Neural progenitor cell (in vitro differentiated cells): ENCODE data around the gene C12orf42. TPM values are rescaled to one million over a fixed set of nuclear protein-coding genes. Genes with fewer than 3 reads are reported as not detected.

Source experiments
- DNase-seq: peaks from one replicate; pipeline ENCODE4 v3.0.0-alpha.2; 2016; ENCODE audit warnings: low spot score
- H2AFZ ChIP-seq: fragments of 200-600 bp; sonication (generic); replicated peaks from 2 replicates; pipeline ENCODE4 v1.6.1; 2016; ENCODE audit warnings: antibody characterized with exemption
- H3F3A ChIP-seq: fragments of 200-600 bp; sonication (generic); 2 replicates; pipeline ENCODE4 v1.6.1; 2016; ENCODE audit warnings: antibody characterized with exemption, low read depth
- H3K27ac ChIP-seq: fragments of 200-600 bp; sonication (generic); 2 replicates; pipeline ENCODE4 v1.5.1; 2016; ENCODE audit warnings: mild to moderate bottlenecking
- H3K27me3 ChIP-seq: fragments of 200-600 bp; sonication (generic); 2 replicates; pipeline ENCODE4 v1.6.1; 2016; ENCODE audit warnings: mild to moderate bottlenecking, moderate library complexity
- H3K36me3 ChIP-seq: fragments of 200-600 bp; sonication (generic); 2 replicates; pipeline ENCODE4 v1.5.1; 2016
- H3K4me1 ChIP-seq: fragments of 200-600 bp; sonication (generic); 2 replicates; pipeline ENCODE4 v1.6.1; 2016; ENCODE audit warnings: mixed run types
- H3K4me2 ChIP-seq: fragments of 200-600 bp; sonication (generic); 2 replicates; pipeline ENCODE4 v1.6.1; 2016
- H3K4me3 ChIP-seq: fragments of 200-600 bp; sonication (generic); 2 replicates; pipeline ENCODE4 v1.5.1; 2016
- H3K79me2 ChIP-seq: fragments of 200-600 bp; sonication (generic); 2 replicates; pipeline ENCODE4 v1.6.1; 2016; ENCODE audit warnings: low read depth
- H3K9ac ChIP-seq: fragments of 200-600 bp; sonication (generic); 2 replicates; pipeline ENCODE4 v1.6.1; 2016
- H3K9me3 ChIP-seq: fragments of 200-600 bp; sonication (generic); 2 replicates; pipeline ENCODE4 v1.5.1; 2016; ENCODE audit warnings: low read depth
- H4K20me1 ChIP-seq: fragments of 200-600 bp; sonication (generic); 2 replicates; pipeline ENCODE4 v1.6.1; 2016; ENCODE audit warnings: low read depth
- H3K27ac Mint-ChIP-seq: 3 replicates; pipeline ENCODE4 v1.8.0; 2021; ENCODE audit warnings: mixed read lengths
- H3K27me3 Mint-ChIP-seq: 2 replicates; pipeline ENCODE4 v1.8.0; 2022; ENCODE audit warnings: low read depth, mild to moderate bottlenecking, inconsistent platforms, moderate library complexity, mixed read lengths; ENCODE audit not compliant: insufficient read depth
- H3K36me3 Mint-ChIP-seq: 3 replicates; pipeline ENCODE4 v1.8.0; 2021; ENCODE audit warnings: mixed read lengths
- H3K4me1 Mint-ChIP-seq: 3 replicates; pipeline ENCODE4 v1.8.0; 2021; ENCODE audit warnings: mixed read lengths
- H3K4me3 Mint-ChIP-seq: 3 replicates; pipeline ENCODE4 v1.8.0; 2021; ENCODE audit warnings: mild to moderate bottlenecking, moderate library complexity, mixed read lengths
- H3K9me3 Mint-ChIP-seq: 3 replicates; pipeline ENCODE4 v1.8.0; 2020; ENCODE audit warnings: mixed read lengths
- EZH2 ChIP-seq: fragments of 200-600 bp; sonication (generic); IDR thresholded peaks from 2 replicates; pipeline ENCODE4 v1.6.1; 2017; ENCODE audit warnings: antibody characterized with exemption, mild to moderate bottlenecking, moderate library complexity
- EZH2phosphoT487 ChIP-seq: fragments of 200-600 bp; sonication (generic); IDR thresholded peaks from 2 replicates; pipeline ENCODE4 v1.6.1; 2017; ENCODE audit warnings: antibody characterized with exemption
- total RNA-seq: library from RNA; depleted of rRNA; stranded (reverse); fragments of >200 nt; gene quantifications from 2 replicates; pipeline ENCODE4 v1.2.3, GENCODE V29; 2015; ENCODE audit warnings: low replicate concordance
- TF ChIP-seq, protein P1 (sequence below): fragments of 200-600 bp; sonication (generic); IDR thresholded peaks from 2 replicates; pipeline ENCODE4 v1.5.1; 2017; ENCODE audit warnings: antibody characterized with exemption, mild to moderate bottlenecking

The C12orf42 gene
- total RNA-seq, 1 donor from 2014 or later, result 1.1 TPM

DNA sequence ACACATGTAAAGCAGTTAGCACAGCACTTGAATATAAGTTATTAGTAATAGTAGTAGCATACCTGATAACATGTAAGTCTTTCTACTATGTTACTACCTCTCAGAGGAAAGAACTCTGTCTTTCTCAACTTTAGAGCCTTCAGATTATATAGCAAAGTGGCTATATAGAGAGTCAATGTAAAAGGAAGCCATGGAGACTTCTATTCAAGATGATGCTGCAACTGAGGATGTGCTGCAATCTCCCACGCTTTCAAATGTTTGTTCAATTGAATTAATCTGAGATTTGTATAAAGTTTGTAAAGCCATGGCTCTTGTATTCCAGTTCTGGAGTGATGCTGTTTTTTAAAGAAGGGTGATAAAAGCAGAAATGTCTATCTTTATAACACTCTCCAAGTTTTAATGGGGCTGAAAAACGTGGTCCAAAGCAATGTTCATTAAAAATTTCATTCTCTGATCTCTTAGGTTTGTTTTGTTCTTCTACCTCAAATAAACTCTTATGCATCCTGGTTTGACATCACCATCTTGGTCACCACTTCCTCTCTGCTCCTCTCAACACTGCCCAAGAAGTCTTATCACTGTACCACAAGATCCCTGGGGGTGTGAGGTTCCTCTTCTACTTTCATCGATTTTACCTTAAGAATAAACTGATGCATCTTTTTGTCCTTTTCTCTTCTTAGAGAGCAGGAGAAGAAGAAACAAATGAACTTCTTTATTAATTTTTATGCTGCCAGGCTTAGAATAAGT is 40.6 kb downstream of the C12orf42 start:
- TF ChIP-seq EZH2, result no peak
- no peak for TF ChIP-seq EZH2phosphoT487
- TF ChIP-seq, protein P1, sequence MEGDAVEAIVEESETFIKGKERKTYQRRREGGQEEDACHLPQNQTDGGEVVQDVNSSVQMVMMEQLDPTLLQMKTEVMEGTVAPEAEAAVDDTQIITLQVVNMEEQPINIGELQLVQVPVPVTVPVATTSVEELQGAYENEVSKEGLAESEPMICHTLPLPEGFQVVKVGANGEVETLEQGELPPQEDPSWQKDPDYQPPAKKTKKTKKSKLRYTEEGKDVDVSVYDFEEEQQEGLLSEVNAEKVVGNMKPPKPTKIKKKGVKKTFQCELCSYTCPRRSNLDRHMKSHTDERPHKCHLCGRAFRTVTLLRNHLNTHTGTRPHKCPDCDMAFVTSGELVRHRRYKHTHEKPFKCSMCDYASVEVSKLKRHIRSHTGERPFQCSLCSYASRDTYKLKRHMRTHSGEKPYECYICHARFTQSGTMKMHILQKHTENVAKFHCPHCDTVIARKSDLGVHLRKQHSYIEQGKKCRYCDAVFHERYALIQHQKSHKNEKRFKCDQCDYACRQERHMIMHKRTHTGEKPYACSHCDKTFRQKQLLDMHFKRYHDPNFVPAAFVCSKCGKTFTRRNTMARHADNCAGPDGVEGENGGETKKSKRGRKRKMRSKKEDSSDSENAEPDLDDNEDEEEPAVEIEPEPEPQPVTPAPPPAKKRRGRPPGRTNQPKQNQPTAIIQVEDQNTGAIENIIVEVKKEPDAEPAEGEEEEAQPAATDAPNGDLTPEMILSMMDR, result no peak
- no peaks in the 10 kb centered on the region for H3K9me3 ChIP-seq
- no peak overlapping the region for H3K4me3 ChIP-seq
- H3K79me2 ChIP-seq, result no peaks in the 10 kb centered on the region
- Mint-ChIP-seq H3K27ac (no peak overlapping the region), H3K36me3 (no peaks in the 10 kb centered on the region), H3K4me1 (peaks cover 10% of the 10 kb centered on the region), H3K9me3 (no peaks in the 10 kb centered on the region), H3K27me3 (no peaks in the 10 kb centered on the region), H3K4me3 (no peak overlapping the region)
- H3K4me2 ChIP-seq, result no peak overlapping the region
- H2AFZ ChIP-seq, result no peak overlapping the region
- H3F3A ChIP-seq, result no peaks in the 10 kb centered on the region
- no peaks in the 10 kb centered on the region for H3K27me3 ChIP-seq
- DNase-seq, result no peak
- H3K27ac ChIP-seq, result no peak overlapping the region
- no peak overlapping the region for H3K9ac ChIP-seq
- H4K20me1 ChIP-seq, result no peaks in the 10 kb centered on the region
- no peaks in the 10 kb centered on the region for H3K36me3 ChIP-seq
- H3K4me1 ChIP-seq, result no peaks in the 10 kb centered on the region

DNA sequence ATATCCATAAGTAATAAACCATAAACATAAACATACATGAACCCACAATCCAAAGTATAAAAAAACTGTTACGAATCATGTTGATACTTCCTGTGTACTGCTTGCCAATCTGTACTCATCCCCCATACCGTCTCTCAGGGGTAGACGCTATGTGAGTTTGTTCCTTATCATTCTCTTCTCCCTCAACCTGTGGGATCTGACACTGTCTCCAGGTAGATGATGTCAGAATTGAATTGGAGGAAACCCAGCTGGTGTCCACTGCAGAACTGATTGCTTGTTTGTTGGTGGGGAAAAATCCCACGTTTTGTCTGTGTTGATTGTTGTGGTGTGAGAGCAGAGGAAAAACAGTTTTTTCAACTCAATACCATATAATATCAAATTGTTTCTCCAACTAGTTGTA is 50.8 kb downstream of the C12orf42 start:
- no peaks in the 10 kb centered on the region for H3K4me1 Mint-ChIP-seq
- H3K27ac Mint-ChIP-seq, result no peak overlapping the region
- H3F3A ChIP-seq, result no peaks in the 10 kb centered on the region
- no peaks in the 10 kb centered on the region for H3K9me3 Mint-ChIP-seq
- no peaks in the 10 kb centered on the region for H3K36me3 ChIP-seq
- no peak overlapping the region for H2AFZ ChIP-seq
- H3K9me3 ChIP-seq, result no peaks in the 10 kb centered on the region
- no peaks in the 10 kb centered on the region for H3K4me1 ChIP-seq
- no peak overlapping the region for H3K9ac ChIP-seq
- H3K27ac ChIP-seq, result no peak overlapping the region
- no peak for DNase-seq
- no peaks in the 10 kb centered on the region for H3K79me2 ChIP-seq
- no peaks in the 10 kb centered on the region for H4K20me1 ChIP-seq
- no peaks in the 10 kb centered on the region for H3K27me3 ChIP-seq
- no peak overlapping the region for H3K4me2 ChIP-seq
- TF ChIP-seq, protein P1, result no peak
- H3K4me3 Mint-ChIP-seq, result no peak overlapping the region
- peaks cover 3% of the 10 kb centered on the region for H3K27me3 Mint-ChIP-seq
- no peak overlapping the region for H3K4me3 ChIP-seq
- H3K36me3 Mint-ChIP-seq, result no peaks in the 10 kb centered on the region

DNA sequence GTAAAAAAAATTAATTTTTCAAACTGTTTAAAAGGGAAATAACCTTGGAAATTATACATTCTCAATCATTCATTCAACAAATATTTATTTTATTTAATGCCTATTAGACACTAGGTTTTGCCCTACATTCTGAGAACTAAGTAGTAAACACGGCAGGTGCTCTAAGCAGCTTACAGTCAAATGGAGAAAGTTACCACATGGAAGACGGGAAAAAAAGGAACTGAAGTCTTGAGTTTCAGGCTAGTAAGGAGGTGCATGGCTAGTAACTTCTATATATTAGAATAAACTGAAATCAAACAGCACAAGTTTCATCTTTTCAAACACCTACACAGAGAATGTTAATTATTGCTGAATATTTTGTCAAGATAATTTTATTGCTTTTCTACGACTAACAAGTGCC is 52.9 kb downstream of the C12orf42 start:
- Histone ChIP-seq H3K9ac (no peak overlapping the region), H3K9me3 (no peaks in the 10 kb centered on the region), H2AFZ (no peak overlapping the region), H3K27ac (no peak overlapping the region), H3K4me1 (no peaks in the 10 kb centered on the region), H3K36me3 (no peaks in the 10 kb centered on the region), H3K27me3 (no peaks in the 10 kb centered on the region), H3K4me3 (no peak overlapping the region), H3K4me2 (no peak overlapping the region), H3F3A (no peaks in the 10 kb centered on the region), H3K79me2 (no peaks in the 10 kb centered on the region), H4K20me1 (no peaks in the 10 kb centered on the region)
- H3K36me3 Mint-ChIP-seq, result no peaks in the 10 kb centered on the region
- DNase-seq, result no peak
- no peak overlapping the region for H3K4me3 Mint-ChIP-seq
- no peak overlapping the region for H3K27ac Mint-ChIP-seq
- peaks cover 3% of the 10 kb centered on the region for H3K27me3 Mint-ChIP-seq
- no peaks in the 10 kb centered on the region for H3K4me1 Mint-ChIP-seq
- H3K9me3 Mint-ChIP-seq, result no peaks in the 10 kb centered on the region
- TF ChIP-seq EZH2, result no peak
- TF ChIP-seq EZH2phosphoT487, result no peak
- TF ChIP-seq, protein P1, result no peak
